BE2C (cell line): Measurements from ENCODE around the gene KCNH1.
A peak's percentile ranks its signal among the peaks of the same experiment; 100 is the strongest.
"Not testable (repeated sequence)": the region's sequence is repeated elsewhere in the genome, so short reads cannot be mapped to it uniquely, and the experiment has no call there.

Experiments used
- DNase-seq: peaks from one replicate; pipeline ENCODE4 v3.0.0-alpha.2; 2020
- H3K27me3 ChIP-seq: fragments of 250-450 bp; sonication (Bioruptor Pico); 2 replicates; pipeline ENCODE4 v1.5.1; 2020; ENCODE audit warnings: mild to moderate bottlenecking
- H3K36me3 ChIP-seq: fragments of 250-450 bp; sonication (Bioruptor Pico); 2 replicates; pipeline ENCODE4 v1.5.1; 2020; ENCODE audit warnings: mild to moderate bottlenecking
- H3K4me1 ChIP-seq: fragments of 250-450 bp; sonication (Bioruptor Pico); 2 replicates; pipeline ENCODE4 v1.5.1; 2020
- H3K4me3 ChIP-seq: 2 replicates; pipeline ENCODE4 v1.5.1; 2011; ENCODE audit warnings: low read depth, low read length
- H3K9me3 ChIP-seq: fragments of 250-450 bp; sonication (Bioruptor Pico); 2 replicates; pipeline ENCODE4 v1.5.1; 2020
- TF ChIP-seq, protein P1 (sequence below): IDR thresholded peaks from 2 replicates; pipeline ENCODE4 v1.5.1; 2012; ENCODE audit warnings: mild to moderate bottlenecking, low read depth, low read length

The KCNH1 gene

DNA sequence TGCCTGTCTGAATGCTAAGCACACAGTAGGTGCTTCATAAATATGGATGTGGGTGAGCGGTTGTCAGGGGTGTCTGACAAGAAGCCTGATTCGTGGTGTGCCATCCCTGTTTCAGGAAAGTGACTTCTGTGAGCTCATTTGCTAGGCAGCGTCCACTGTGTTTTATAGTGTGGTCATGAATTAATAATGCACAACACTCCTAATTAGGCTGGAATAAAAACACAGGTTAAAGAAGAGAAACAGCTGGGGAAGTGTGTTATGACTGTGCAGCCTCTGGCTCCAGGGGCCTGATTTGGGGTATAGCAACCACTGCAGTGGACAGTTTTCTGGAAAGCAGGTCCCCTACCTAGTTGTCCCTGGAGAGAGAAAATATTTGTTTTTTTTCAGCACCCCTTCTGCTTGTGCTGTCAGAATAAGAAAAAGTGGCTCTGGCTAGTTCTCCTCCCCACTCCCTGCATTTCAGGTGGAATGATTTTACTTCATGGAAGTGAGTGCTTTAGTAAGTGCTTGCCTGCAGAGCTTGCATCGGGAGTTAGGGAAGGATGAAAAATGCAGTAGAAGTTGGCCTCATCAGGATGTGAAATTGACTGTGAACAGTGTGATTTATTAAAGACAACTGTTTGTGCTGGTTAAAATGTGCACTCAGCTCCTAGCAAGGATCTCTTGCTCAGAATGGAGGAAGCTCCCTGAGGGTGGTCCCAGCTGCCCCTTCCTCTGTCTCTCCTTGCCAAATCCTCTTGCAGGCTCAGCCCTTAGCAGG is 471.5 kb downstream of the KCNH1 start:
- DNase-seq: no peak
- H3K4me3 ChIP-seq: no peak overlapping the region
- peaks cover 17% of the 10 kb centered on the region for H3K4me1 ChIP-seq
- H3K9me3 ChIP-seq: peaks cover 3% of the 10 kb centered on the region
- peaks cover 32% of the 10 kb centered on the region for H3K27me3 ChIP-seq
- H3K36me3 ChIP-seq: no peaks in the 10 kb centered on the region
- TF ChIP-seq, protein P1, sequence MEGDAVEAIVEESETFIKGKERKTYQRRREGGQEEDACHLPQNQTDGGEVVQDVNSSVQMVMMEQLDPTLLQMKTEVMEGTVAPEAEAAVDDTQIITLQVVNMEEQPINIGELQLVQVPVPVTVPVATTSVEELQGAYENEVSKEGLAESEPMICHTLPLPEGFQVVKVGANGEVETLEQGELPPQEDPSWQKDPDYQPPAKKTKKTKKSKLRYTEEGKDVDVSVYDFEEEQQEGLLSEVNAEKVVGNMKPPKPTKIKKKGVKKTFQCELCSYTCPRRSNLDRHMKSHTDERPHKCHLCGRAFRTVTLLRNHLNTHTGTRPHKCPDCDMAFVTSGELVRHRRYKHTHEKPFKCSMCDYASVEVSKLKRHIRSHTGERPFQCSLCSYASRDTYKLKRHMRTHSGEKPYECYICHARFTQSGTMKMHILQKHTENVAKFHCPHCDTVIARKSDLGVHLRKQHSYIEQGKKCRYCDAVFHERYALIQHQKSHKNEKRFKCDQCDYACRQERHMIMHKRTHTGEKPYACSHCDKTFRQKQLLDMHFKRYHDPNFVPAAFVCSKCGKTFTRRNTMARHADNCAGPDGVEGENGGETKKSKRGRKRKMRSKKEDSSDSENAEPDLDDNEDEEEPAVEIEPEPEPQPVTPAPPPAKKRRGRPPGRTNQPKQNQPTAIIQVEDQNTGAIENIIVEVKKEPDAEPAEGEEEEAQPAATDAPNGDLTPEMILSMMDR: no peak

DNA sequence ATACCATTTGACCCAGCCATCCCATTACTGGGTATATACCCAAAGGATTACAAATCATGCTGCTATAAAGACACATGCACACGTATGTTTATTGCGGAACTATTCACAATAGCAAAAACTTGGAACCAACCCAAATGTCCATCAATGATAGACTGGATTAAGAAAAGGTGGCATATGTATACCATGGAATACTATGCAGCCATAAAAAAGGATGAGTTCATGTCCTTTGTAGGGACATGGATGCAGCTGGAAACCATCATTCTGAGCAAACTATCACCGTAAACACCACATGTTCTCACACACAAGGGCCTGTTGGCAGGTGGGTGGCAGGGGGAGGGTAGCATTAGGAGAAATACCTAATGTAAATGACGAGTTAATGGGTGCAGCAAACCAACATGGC is 472.4 kb downstream of the KCNH1 start:
- H3K36me3 ChIP-seq, DNase-seq, H3K9me3 ChIP-seq, H3K4me3 ChIP-seq: not testable (repeated sequence)
- Histone ChIP-seq H3K27me3 (peaks cover 32% of the 10 kb centered on the region), H3K4me1 (peaks cover 17% of the 10 kb centered on the region)

DNA sequence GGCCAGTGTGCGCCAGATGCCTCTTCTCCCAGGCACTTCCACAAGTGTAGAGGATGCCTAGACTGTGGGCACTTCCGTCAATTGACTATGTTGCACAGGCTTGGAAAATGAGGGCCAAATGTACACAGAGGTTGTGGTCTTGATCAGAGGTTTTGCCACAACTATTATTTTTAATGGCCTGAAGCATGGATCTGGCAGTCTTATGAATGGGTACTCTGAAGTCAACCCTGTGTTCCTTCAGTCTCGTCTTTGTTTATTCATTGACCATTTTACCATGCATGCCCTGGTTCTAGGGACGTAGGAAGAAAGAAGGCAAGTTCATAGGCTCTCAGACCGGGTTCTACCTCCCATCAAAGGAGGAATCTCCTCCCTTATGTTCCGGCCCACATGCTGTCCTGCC is 476.1 kb downstream of the KCNH1 start:
- TF ChIP-seq, protein P1: no peak
- Histone ChIP-seq H3K4me1 (no peaks in the 10 kb centered on the region; the same call in 1 of the 2 replicates), H3K9me3 (peaks cover 3% of the 10 kb centered on the region), H3K4me3 (no peak overlapping the region), H3K36me3 (no peaks in the 10 kb centered on the region), H3K27me3 (peaks cover 8% of the 10 kb centered on the region; the same call in 1 of the 2 replicates)
- DNase-seq: no peak

DNA sequence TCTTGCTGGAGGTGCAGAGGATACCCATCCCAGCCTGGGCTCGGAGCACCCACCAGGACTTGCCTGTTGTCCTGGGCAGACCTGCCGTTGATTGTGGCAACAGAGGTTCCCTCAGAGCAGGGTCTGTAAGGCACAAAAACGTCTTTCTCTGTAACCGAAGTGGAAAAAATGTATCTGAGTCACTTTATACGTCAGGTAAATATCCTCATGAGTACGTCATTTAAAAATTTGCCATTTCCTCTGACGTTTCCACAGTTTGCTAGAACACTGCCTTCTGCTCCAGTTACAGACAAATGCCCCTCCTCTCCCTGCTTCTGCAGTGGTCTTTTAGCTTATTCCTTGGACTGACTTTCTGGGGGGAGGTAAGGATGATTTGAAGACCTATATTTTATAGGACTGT is 478.4 kb downstream of the KCNH1 start:
- H3K4me1 ChIP-seq: no peaks in the 10 kb centered on the region
- TF ChIP-seq, protein P1: no peak
- no peak overlapping the region for H3K4me3 ChIP-seq
- H3K36me3 ChIP-seq: no peaks in the 10 kb centered on the region
- H3K27me3 ChIP-seq: 0 out of 2 replicates have a peak, but pooled peaks cover 6% of the 10 kb centered on the region
- DNase-seq: no peak
- H3K9me3 ChIP-seq: no peaks in the 10 kb centered on the region

DNA sequence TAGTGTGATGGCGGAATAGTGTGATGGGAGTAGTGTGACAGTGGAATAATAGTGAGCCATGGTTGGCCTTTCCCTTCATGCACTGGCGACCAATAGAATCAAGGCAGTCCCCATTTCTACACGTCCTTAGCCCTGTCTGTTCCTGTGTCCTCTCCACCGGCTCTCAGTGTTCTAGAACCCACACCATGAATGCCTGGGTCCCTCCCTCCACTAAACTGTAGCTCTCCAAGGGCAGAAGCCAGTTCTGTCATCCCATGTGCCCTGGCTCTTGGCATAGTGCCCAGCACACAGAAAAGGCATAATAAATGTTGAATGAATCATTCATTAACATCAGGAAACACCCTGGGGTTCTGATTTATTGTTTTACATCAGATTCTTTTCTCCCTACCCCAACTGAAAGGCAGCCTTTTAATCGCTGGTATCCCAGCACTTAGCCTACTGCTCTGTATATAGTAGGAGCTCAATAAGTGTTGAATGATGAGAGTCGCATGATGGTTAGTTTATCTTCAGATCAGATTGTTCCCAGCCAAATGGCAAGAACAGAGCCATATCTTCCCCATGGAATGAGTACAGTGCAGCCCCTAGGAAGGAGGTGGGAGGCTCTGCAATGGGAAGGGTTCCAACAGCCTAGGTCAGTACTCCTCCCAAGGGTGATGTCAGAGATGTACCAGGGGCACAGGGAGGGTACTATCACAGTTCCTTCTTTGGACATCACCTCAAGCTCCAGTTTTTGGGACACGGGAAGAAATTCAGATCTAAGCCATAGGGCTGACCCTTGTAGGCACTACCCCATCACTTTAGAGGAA is 479.6 kb downstream of the KCNH1 start:
- Histone ChIP-seq H3K27me3 (0 out of 2 replicates have a peak, but pooled peaks cover 6% of the 10 kb centered on the region), H3K9me3 (no peaks in the 10 kb centered on the region), H3K4me1 (no peaks in the 10 kb centered on the region), H3K4me3 (no peak overlapping the region), H3K36me3 (no peaks in the 10 kb centered on the region)
- TF ChIP-seq, protein P1: no peak
- DNase-seq: peak; percentile 37

DNA sequence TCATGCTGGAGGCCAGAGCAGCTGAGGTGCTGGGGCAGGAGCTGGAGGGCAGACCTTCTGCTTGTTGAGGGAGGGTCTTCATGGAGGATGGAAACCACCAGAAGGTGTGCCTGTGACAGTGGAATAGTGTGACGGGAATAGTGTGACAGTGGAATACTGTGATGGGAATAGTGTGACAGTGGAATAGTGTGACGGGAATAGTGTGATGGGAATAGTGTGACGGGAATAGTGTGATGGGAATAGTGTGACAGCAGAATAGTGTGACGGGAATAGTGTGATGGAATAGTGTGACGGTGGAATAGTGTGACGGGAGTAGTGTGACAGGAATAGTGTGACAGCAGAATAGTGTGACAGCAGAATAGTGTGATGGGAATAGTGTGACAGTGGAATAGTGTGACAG is 480.2 kb downstream of the KCNH1 start:
- Histone ChIP-seq H3K9me3 (no peaks in the 10 kb centered on the region), H3K27me3 (0 out of 2 replicates have a peak, but pooled peaks cover 6% of the 10 kb centered on the region), H3K36me3 (no peaks in the 10 kb centered on the region), H3K4me1 (no peaks in the 10 kb centered on the region), H3K4me3 (no peak overlapping the region)
- TF ChIP-seq, protein P1: no peak
- no peak for DNase-seq
